Activated T-cell treated with anti-CD3 and anti-CD28 coated beads, Interleukin-2, amount 50 U/mL, for 24 hours (primary cell): ENCODE measurements around the gene PHOX2A.

ENCODE experiments used
- DNase-seq: peaks from one replicate; pipeline ENCODE4 v3.0.0-alpha.2; 2020
- H3K27ac Mint-ChIP-seq: 2 replicates; pipeline ENCODE4 v1.8.0; 2020; ENCODE audit warnings: mild to moderate bottlenecking, mixed read lengths
- H3K27me3 Mint-ChIP-seq: 2 replicates; pipeline ENCODE4 v1.8.0; 2020; ENCODE audit warnings: mixed read lengths
- H3K36me3 Mint-ChIP-seq: 2 replicates; pipeline ENCODE4 v1.8.0; 2020; ENCODE audit warnings: low read depth, mixed read lengths
- H3K4me1 Mint-ChIP-seq: 2 replicates; pipeline ENCODE4 v1.8.0; 2020; ENCODE audit warnings: low read depth, mixed read lengths
- H3K4me3 Mint-ChIP-seq: 2 replicates; pipeline ENCODE4 v1.8.0; 2020; ENCODE audit warnings: mild to moderate bottlenecking, moderate library complexity, mixed read lengths
- H3K9me3 Mint-ChIP-seq: 2 replicates; pipeline ENCODE4 v1.8.0; 2020; ENCODE audit warnings: mixed read lengths

PHOX2A gene

DNA sequence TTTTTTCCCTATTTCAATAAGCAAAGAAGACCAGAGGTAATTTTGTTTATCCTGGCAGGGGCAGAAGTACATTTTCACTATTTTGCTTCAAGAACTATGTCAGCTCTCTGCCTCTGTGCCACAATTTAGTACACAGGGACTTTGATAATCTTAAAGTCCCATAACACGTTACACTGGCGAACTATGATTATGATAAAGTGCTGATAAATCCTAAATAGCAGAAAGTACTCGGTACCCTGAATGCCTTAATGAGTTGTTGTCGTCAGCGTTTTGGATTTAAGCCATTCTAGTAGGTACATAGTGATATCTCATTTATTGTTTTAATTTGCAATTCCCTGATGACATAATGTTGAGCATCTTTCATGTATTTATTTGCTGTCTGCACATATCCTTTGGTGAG is 16.6 kb upstream of the PHOX2A start:
- no peak overlapping the region for H3K4me3 Mint-ChIP-seq
- H3K9me3 Mint-ChIP-seq = no peaks in the 10 kb centered on the region
- peaks cover 7% of the 10 kb centered on the region for H3K4me1 Mint-ChIP-seq
- DNase-seq = no peak
- peaks cover 15% of the 10 kb centered on the region for H3K27me3 Mint-ChIP-seq
- no peak overlapping the region for H3K27ac Mint-ChIP-seq
- H3K36me3 Mint-ChIP-seq = no peaks in the 10 kb centered on the region

DNA sequence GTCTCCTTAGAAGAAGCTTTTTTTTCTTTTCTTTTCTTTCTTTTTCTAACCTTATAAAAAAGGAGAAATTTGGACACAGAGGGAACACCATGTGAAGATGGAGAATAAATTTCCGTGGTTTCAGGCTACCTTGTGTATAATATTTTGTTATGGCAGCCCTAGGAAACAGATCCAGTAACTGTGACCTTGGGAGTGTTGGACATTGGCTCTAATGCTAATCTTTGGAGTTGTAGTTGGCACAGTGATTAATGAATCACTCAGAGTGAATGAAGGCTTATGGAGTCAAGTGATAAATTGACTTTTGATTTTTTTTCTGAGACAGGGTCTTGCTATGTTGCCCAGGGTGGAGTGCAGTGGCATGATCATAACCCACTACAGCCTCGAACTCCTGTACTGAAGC is 15.5 kb upstream of the PHOX2A start:
- Mint-ChIP-seq H3K36me3 (no peaks in the 10 kb centered on the region), H3K4me1 (peaks cover 7% of the 10 kb centered on the region), H3K9me3 (no peaks in the 10 kb centered on the region), H3K27me3 (peaks cover 14% of the 10 kb centered on the region), H3K4me3 (no peak overlapping the region), H3K27ac (no peak overlapping the region)
- DNase-seq = no peak

DNA sequence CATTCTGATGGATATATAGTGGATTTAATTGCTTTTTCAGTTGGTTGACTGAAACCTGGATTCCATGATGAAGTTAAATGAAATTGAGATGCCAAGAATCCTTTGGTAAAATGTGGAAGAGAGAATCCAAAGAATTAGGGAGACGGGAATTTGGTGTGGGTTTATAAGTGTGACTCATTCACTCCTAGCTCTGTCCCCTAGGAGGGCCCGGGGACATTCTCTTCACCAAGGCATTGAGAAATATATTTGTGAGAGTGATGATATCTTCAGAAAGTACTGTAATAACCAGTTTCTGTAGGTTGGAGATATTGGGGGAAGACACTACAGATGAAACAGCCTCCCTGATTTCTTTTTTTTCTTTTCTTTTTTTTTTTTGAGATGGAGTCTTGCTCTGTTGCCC is 13.6 kb upstream of the PHOX2A start:
- no peaks in the 10 kb centered on the region for H3K36me3 Mint-ChIP-seq
- no peaks in the 10 kb centered on the region for H3K4me1 Mint-ChIP-seq
- H3K27ac Mint-ChIP-seq = no peak overlapping the region
- H3K27me3 Mint-ChIP-seq = peaks cover 12% of the 10 kb centered on the region
- no peak for DNase-seq
- H3K4me3 Mint-ChIP-seq = no peak overlapping the region
- H3K9me3 Mint-ChIP-seq = no peaks in the 10 kb centered on the region

DNA sequence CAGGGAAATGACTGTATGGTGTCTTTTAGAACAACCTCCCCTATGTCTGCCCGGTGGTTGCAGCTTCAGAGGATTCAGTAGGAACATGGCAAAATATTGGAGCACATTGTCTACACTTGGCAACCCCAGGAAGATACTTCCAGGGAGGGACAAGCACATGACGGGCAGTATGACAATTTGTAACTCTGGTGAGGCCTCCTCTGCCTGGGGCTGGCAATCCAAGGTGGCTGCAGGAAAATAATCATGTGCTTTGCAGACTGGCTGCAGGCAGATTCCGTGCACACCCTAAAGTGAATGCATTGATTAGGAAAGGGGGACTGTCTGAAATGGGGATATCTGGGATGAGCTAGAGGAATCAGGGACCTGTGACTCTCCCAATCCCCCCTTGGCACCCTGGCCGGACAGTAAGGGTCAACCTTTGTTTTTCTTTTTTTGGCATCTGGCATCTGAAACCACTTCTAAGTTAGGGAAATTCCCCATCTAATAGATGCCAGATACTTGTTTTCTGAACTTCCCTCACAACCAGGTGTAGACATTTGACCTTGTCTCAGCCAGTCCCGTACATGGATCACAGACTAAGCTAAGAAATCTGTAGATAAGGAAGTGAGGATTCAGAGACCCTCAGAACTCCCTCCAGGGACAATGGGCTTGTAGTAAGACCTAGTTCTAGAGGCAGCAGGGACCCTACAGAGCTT is 10.5 kb upstream of the PHOX2A start:
- no peak for DNase-seq
- Mint-ChIP-seq H3K4me3 (no peak overlapping the region), H3K4me1 (no peaks in the 10 kb centered on the region), H3K27ac (no peak overlapping the region), H3K36me3 (no peaks in the 10 kb centered on the region), H3K9me3 (no peaks in the 10 kb centered on the region), H3K27me3 (peaks cover 21% of the 10 kb centered on the region)

- H3K9me3 Mint-ChIP-seq = no peaks in the 10 kb centered on the region
- no peak overlapping the region for H3K27ac Mint-ChIP-seq
- DNase-seq = no peak
- H3K4me1 Mint-ChIP-seq = no peaks in the 10 kb centered on the region
- no peaks in the 10 kb centered on the region for H3K36me3 Mint-ChIP-seq
- H3K4me3 Mint-ChIP-seq = no peak overlapping the region
- peaks cover 24% of the 10 kb centered on the region for H3K27me3 Mint-ChIP-seq
These were observed 9.4 kb upstream of the PHOX2A start for GRCh38 chr11:72253392-72253791.

DNA sequence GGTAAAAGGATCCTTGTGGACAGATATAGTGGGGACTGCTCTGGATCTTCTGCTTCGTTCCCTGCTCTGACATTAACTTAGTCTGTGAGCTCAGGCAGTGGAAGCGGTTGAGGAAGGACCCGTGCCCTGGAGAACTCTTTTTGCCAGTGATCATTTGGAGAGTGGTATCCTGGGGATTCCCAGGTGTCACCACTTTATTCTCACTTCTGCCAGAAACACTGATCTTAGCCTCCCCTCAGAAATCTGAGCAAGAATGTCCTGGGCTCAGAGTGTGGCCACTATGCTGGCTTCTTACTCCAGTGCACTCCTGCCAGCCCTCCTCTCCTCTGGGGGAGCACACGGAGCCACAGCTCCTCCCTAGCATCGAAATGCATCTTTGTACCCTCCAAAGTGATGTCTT is 7.6 kb upstream of the PHOX2A start:
- Mint-ChIP-seq H3K27ac (no peak overlapping the region), H3K4me3 (no peak overlapping the region), H3K36me3 (no peaks in the 10 kb centered on the region), H3K4me1 (no peaks in the 10 kb centered on the region), H3K27me3 (peaks cover 29% of the 10 kb centered on the region), H3K9me3 (no peaks in the 10 kb centered on the region)
- no peak for DNase-seq

DNA sequence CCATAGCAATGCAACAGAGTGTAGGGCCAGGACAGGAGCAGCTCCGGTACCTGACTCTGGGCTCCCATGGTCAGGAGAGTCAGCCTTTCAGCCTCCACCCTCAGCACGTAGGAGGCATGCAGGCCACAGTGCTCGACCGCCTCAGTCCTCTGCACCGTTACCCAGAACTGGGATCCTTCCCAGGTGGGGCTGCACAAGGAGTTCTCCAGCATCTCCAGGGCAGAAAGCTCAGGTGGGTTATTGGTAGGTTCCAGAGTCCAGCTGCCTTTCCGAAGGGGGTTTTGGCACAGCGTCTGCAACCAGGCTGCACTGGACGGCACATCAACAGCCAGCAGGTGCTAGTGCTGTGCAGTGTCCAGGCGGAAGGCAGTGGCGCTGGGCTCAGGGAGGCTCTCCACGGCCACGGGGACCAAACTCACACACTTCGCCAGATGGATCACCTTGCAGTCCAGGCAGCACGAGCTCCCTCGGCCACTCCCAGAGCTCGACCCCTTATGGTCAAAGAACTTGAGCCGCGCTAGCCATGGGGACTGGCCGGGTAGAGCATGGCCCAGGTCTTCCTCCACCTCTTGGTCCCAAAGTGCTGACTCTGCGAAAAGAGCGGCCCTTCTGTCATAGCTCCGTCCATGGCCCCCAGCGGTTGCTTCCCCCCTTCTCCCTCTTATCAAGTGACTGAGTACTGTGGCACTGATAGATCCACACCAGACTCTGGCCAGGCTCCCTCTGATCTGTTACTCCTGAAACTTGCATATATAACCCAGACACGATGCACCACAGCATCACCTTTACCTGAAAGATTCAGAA is 6.9 kb upstream of the PHOX2A start:
- Mint-ChIP-seq H3K4me1 (no peaks in the 10 kb centered on the region), H3K9me3 (no peaks in the 10 kb centered on the region), H3K36me3 (no peaks in the 10 kb centered on the region), H3K4me3 (no peak overlapping the region), H3K27ac (no peak overlapping the region), H3K27me3 (peaks cover 29% of the 10 kb centered on the region)
- DNase-seq = no peak

DNA sequence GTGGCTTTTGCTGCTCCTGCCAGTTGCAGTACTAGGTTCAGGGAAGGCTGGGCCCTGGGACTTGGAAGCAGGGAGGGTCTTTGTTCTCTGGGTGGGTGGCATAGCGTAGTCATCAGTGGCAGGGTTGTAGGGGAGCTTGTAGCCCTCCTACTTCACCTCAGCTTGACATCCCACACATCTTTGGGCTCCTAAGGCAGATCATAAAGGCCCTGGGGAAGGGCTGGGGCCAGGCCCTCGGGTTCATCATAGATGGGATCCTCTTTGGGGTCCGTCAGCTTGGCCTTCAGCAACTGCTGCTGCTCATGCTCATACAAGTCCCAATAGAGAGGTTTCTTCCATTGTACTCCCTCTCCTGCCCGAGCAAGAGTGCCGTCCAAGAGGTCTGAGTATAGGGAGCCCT is 6.0 kb upstream of the PHOX2A start:
- Mint-ChIP-seq H3K36me3 (no peaks in the 10 kb centered on the region), H3K9me3 (no peaks in the 10 kb centered on the region), H3K4me1 (no peaks in the 10 kb centered on the region), H3K4me3 (no peak overlapping the region), H3K27me3 (peaks cover 29% of the 10 kb centered on the region), H3K27ac (no peak overlapping the region)
- DNase-seq = no peak

DNA sequence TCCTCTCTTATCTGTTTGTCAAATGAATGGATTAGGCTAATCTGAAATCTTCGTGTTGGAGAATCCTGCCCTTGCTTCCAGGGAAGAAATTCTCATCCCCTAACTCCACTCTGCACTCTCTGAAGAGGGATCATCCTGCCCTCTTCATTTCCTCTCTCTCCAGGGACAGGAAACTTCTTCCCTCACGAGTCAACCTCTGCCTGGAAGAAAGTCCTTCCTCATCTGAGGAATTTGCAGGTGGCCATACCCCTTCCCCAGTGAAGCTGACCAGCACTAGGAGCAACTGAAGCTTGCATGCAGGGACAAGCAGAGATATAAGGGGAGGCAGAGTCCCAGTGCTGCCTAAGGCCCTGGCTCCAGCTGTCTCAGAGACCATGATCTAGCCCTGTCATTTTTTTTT is 3.6 kb upstream of the PHOX2A start:
- no peaks in the 10 kb centered on the region for H3K36me3 Mint-ChIP-seq
- no peak overlapping the region for H3K4me3 Mint-ChIP-seq
- no peak overlapping the region for H3K27ac Mint-ChIP-seq
- H3K4me1 Mint-ChIP-seq = peaks cover 9% of the 10 kb centered on the region
- DNase-seq = no peak
- peaks cover 32% of the 10 kb centered on the region for H3K27me3 Mint-ChIP-seq
- no peaks in the 10 kb centered on the region for H3K9me3 Mint-ChIP-seq

DNA sequence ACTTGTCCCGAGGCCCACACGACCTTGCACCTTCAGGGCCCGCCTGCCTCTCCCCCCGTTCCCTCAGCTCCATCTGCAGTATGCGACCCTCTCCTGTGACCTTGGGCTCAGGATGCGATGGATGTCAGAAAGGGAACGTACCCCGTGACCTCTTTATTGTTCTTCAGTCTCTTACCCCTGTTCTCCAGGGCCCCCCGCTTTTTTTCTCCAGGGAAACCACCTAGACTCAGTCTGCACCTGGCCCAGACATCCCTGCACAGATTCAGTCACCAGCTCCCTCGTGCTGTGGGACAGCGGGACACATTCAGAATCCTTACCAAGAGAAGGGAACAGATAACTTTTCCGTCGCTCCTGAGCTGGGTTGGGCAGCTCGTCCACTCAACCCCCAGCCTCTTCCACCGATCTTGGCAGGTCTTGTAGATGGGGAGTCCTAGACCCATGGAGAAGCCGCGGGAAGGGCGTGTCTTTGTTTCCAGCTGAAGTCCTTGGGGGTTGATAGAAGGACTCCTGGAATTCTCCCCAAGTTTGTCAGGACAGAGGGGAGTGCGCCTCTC is 1.4 kb upstream of the PHOX2A start:
- no peak for DNase-seq
- no peak overlapping the region for H3K4me3 Mint-ChIP-seq
- no peaks in the 10 kb centered on the region for H3K9me3 Mint-ChIP-seq
- peaks cover 46% of the 10 kb centered on the region for H3K27me3 Mint-ChIP-seq
- peaks cover 17% of the 10 kb centered on the region for H3K4me1 Mint-ChIP-seq
- no peaks in the 10 kb centered on the region for H3K36me3 Mint-ChIP-seq
- no peak overlapping the region for H3K27ac Mint-ChIP-seq

DNA sequence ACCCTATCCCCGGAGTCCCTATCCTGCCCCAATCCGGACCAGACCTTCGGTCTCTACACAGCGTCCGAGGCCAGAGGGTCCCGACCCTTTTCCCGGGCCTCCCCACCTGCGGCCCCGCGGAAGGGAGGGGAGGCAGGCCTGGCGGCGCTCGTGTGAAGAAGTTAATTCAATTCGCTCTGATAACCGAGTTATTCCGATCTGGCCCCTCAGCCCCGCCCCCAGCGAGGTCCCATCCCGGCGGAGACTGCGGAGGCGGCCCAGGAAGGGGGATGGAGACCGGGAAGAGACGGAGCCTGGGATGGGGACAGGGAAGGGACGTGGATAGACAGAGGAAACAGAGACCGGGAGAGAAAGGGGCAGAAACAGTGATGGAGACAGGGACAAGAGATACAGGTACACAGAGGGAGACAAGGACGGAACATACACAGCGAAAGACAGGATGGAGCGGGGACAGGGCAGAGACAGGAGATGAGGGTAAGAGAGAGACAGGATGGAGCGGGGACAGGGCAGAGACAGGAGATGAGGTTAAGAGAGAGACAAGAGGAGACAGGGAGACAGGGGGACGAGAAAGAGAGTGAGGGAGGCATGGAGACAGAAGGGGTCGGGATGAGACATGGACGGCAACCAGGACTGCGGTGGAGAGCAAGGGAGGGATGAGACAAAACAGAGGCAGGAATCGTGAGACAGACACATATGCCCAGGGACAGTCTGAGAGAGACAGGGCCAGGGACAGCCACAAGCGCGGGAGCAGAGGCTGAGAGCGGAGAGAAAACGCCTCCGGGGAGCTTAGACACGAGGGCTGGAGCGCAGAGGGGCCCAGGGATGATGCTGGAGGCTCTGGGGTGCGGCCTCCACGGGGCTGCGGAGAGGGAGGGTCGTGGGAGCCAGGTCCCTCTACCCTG is 636 bp upstream of the PHOX2A start:
- H3K27me3 Mint-ChIP-seq = peaks cover 45% of the 10 kb centered on the region
- no peak overlapping the region for H3K27ac Mint-ChIP-seq
- no peaks in the 10 kb centered on the region for H3K9me3 Mint-ChIP-seq
- no peak for DNase-seq
- H3K36me3 Mint-ChIP-seq = no peaks in the 10 kb centered on the region
- H3K4me1 Mint-ChIP-seq = peaks cover 19% of the 10 kb centered on the region
- H3K4me3 Mint-ChIP-seq = no peak overlapping the region

- no peak for DNase-seq
- H3K4me1 Mint-ChIP-seq = peaks cover 23% of the 10 kb centered on the region
- no peak overlapping the region for H3K27ac Mint-ChIP-seq
- peaks cover 50% of the 10 kb centered on the region for H3K27me3 Mint-ChIP-seq
- H3K36me3 Mint-ChIP-seq = peaks cover 3% of the 10 kb centered on the region
- H3K9me3 Mint-ChIP-seq = no peaks in the 10 kb centered on the region
- peak overlapping the region; percentile 21 for H3K4me3 Mint-ChIP-seq
These were observed 560 bp downstream of the PHOX2A start for GRCh38 chr11:72243173-72244059.

GRCh38 chr11:72242141-72242540 is 1.8 kb downstream of the PHOX2A start:
- Mint-ChIP-seq H3K4me3 (no peak overlapping the region), H3K36me3 (peaks cover 14% of the 10 kb centered on the region), H3K4me1 (peaks cover 23% of the 10 kb centered on the region), H3K27ac (no peak overlapping the region), H3K27me3 (peaks cover 45% of the 10 kb centered on the region), H3K9me3 (no peaks in the 10 kb centered on the region)
- no peak for DNase-seq
